ENCODE measurements around the gene RIN2.
A peak's percentile ranks its signal among the peaks of the same experiment; 100 is the strongest.

RIN2 gene

GRCh38 chr20:19785173-19785982 is 27.3 kb downstream of the RIN2 start:
- DNase-seq (ENCODE audit: low spot score), result no peak
- POLR2A ChIA-PET (ENCODE audit: low non-redundant PET), result no interaction called here
- peak; percentile 51 for TF ChIP-seq CTCF (conservative IDR thresholded peaks at IDR 0.05; ENCODE audit: low read depth)
- peak overlapping the region; percentile 94 for H3K27ac ChIP-seq
- CTCF ChIA-PET, result interaction anchor here (0.5 to 1.2 kb wide), 8 partner anchors 15 to 232 kb away, joined by 3 to 4 read pairs (median 3); partner anchors contain the start of gene NAA20

- no peak for DNase-seq (ENCODE audit: low spot score)
- TF ChIP-seq CTCF (conservative IDR thresholded peaks at IDR 0.05; ENCODE audit: low read depth), result no peak
- CTCF ChIA-PET, result interaction anchor here (0.5 to 1.2 kb wide), 5 partner anchors 15 to 231 kb away, joined by 3 to 4 read pairs (median 4); partner anchors contain the start of gene NAA20
- POLR2A ChIA-PET (ENCODE audit: low non-redundant PET), result no interaction called here
- peak overlapping the region; percentile 94 for H3K27ac ChIP-seq
Measured at GRCh38 chr20:19785983-19786285, 27.9 kb downstream of the RIN2 start.

GRCh38 chr20:19786311-19786710 is 28.3 kb downstream of the RIN2 start:
- peak; percentile 51 for DNase-seq (ENCODE audit: low spot score)
- CTCF ChIA-PET, result interaction anchor here (0.5 to 1.5 kb wide), 3 partner anchors 41 to 231 kb away, joined by 3 to 4 read pairs (median 3); partner anchors contain the start of gene NAA20

GRCh38 chr20:19787366-19787765 is 29.3 kb downstream of the RIN2 start:
- POLR2A ChIA-PET (ENCODE audit: low non-redundant PET), result no interaction called here
- TF ChIP-seq CTCF (conservative IDR thresholded peaks at IDR 0.05; ENCODE audit: low read depth), result no peak
- CTCF ChIA-PET, result interaction anchor here (0.6 to 1.5 kb wide), 2 partner anchors 40 to 208 kb away, joined by 3 to 6 read pairs; no protein-coding TSS in a partner anchor
- DNase-seq (ENCODE audit: low spot score), result no peak
- peak overlapping the region; percentile 94 for H3K27ac ChIP-seq

More at GRCh38 chr20:19786311-19786710, 28.3 kb downstream of the RIN2 start:
- H3K27ac ChIP-seq, result peak overlapping the region; percentile 94
- POLR2A ChIA-PET (ENCODE audit: low non-redundant PET), result interaction anchor here (0.8 kb wide), 1 partner anchor 99 kb away, joined by 3 read pairs; no protein-coding TSS in a partner anchor
- no peak for TF ChIP-seq CTCF (conservative IDR thresholded peaks at IDR 0.05; ENCODE audit: low read depth)

- DNase-seq (ENCODE audit: low spot score), result no peak
- TF ChIP-seq CTCF (conservative IDR thresholded peaks at IDR 0.05; ENCODE audit: low read depth), result no peak
- POLR2A ChIA-PET (ENCODE audit: low non-redundant PET), result no interaction called here
- CTCF ChIA-PET, result no interaction called here
- H3K27ac ChIP-seq, result no peak overlapping the region
Measured at GRCh38 chr20:19789009-19789408, 31.0 kb downstream of the RIN2 start.

GRCh38 chr20:19789446-19789845 is 31.4 kb downstream of the RIN2 start:
- CTCF ChIA-PET, result no interaction called here
- DNase-seq (ENCODE audit: low spot score), result no peak
- no peak for TF ChIP-seq CTCF (conservative IDR thresholded peaks at IDR 0.05; ENCODE audit: low read depth)
- H3K27ac ChIP-seq, result no peak overlapping the region
- POLR2A ChIA-PET (ENCODE audit: low non-redundant PET), result no interaction called here

Data from RWPE1 (cell line).